Measurements from ENCODE around the gene PWP1.

DNA sequence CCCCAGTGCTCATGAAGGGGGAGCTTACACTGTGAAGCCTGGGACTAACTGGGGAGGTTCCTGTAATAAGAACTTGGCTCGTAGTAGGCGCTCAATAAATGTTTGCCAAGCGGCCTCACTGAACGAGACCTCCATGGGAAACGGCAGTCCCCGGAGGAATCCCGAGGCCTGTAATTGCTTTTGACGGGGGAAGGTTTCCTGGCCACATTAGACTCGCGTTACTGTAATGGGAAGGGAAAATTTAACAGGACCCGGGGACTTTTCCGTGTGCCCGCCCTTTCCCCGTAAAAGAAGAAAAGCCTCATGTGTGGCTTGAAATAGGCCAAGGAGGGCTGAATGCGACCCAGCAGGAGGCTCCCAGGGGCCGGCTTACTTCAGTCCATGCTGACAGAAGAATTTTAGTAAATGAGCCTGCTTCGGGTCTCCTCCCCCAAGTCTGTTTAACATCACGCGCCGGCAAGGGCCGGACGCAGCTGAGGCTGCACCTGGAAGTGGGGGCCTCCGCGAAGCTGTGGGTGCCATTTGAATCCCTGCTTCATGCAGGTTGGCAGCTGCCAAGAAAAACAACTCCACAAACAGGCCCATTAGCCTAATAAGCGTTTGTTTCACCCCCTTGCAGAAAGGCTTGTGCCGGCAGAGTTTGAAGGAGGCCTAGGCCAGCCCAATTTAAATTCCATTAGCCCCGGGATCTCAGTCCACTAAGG is 39.8 kb upstream of the PWP1 start:
- TF ChIP-seq, protein P1, sequence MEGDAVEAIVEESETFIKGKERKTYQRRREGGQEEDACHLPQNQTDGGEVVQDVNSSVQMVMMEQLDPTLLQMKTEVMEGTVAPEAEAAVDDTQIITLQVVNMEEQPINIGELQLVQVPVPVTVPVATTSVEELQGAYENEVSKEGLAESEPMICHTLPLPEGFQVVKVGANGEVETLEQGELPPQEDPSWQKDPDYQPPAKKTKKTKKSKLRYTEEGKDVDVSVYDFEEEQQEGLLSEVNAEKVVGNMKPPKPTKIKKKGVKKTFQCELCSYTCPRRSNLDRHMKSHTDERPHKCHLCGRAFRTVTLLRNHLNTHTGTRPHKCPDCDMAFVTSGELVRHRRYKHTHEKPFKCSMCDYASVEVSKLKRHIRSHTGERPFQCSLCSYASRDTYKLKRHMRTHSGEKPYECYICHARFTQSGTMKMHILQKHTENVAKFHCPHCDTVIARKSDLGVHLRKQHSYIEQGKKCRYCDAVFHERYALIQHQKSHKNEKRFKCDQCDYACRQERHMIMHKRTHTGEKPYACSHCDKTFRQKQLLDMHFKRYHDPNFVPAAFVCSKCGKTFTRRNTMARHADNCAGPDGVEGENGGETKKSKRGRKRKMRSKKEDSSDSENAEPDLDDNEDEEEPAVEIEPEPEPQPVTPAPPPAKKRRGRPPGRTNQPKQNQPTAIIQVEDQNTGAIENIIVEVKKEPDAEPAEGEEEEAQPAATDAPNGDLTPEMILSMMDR (IDR thresholded peaks at IDR 0.05; ENCODE audit: poor library complexity) = no peak
- TF ChIP-seq EZH2 (IDR thresholded peaks at IDR 0.05; ENCODE audit: borderline replicate concordance) = no peak
- TF ChIP-seq EZH2phosphoT487 (IDR thresholded peaks at IDR 0.05; ENCODE audit: low read depth, severe bottlenecking, unreplicated experiment) = no peak

Measured in hepatocyte (in vitro differentiated cells).